Ishikawa (cell line): ENCODE results near the gene FUCA2.

ENCODE experiments used
- CEBPB ChIP-seq: IDR thresholded peaks from 2 replicates; pipeline ENCODE4 v1.6.1; 2012
- TAF1 ChIP-seq: IDR thresholded peaks from 2 replicates; pipeline ENCODE4 v1.6.1; 2012; ENCODE audit warnings: low read depth, mild to moderate bottlenecking
- TCF12 ChIP-seq: IDR thresholded peaks from 2 replicates; pipeline ENCODE4 v1.6.1; 2012; ENCODE audit warnings: low read depth
- YY1 ChIP-seq: IDR thresholded peaks from 2 replicates; pipeline ENCODE4 v1.6.1; 2012; ENCODE audit warnings: low read depth

- TF ChIP-seq YY1 (no peak), TCF12 (no peak), TAF1 (no peak), CEBPB (0 out of 2 replicates have a peak, but pooled peaks have one; percentile 38)
Observed at GRCh38 chr6:143451531-143451930, 60.0 kb downstream of the FUCA2 start.
